HT1080 (cell line): ENCODE measurements around the gene E2F2. TPM values are rescaled to one million over a fixed set of nuclear protein-coding genes. Genes with fewer than 3 reads are reported as not detected.

Experiments
- DNase-seq: peaks from one replicate; pipeline ENCODE4 v3.0.0-alpha.2; 2015; ENCODE audit warnings: low read depth
- total RNA-seq: library from RNA; depleted of rRNA; stranded (reverse); fragments of >200 nt; shearing (Covaris generic); gene quantifications from 2 replicates; pipeline ENCODE4 v1.2.3, GENCODE V29; 2014; rRNA removed

The E2F2 gene
- total RNA-seq, 1 experiment from 2014 or later = 5.6 TPM

DNA sequence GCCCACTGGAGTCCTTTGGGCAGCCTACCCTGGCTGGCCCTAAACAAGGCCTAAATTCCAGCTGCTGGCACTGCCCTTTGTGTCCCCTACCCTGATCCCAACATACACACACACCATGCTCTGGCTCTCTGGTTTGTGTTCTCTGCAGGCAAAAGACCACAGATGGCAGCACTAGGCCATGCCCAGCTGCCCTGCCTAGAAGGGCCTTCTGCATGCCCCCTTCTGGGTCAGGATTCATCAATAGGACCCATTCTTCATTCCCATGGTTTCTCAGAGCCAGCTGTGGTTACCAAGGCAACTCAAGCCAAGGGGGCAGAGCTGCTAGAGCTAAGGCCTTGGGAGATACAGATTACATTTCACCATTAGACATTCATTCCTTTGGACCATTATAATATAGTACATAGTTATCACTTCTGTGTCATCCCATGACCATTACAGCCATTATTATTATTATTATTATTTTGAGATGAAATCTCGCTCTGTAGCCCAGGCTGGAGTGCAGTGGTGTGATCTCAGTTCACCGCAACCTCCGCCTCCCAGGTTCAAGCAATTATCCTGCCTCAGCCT, 64.5 kb downstream of the E2F2 start:
- DNase-seq = no peak

- DNase-seq = no peak
These were observed 67.7 kb downstream of the E2F2 start for GRCh38 chr1:23463286-23463685.

GRCh38 chr1:23462766-23463165, 68.3 kb downstream of the E2F2 start:
- DNase-seq = no peak

- no peak for DNase-seq
These were observed 70.0 kb downstream of the E2F2 start for GRCh38 chr1:23461050-23461449.

GRCh38 chr1:23460519-23460918, 70.5 kb downstream of the E2F2 start:
- DNase-seq = no peak

- no peak for DNase-seq
These were observed 71.7 kb downstream of the E2F2 start for GRCh38 chr1:23459338-23459757.

Other genes starting within 250 kb of the E2F2 start
- gene HNRNPR, start 186.9 kb downstream of the E2F2 start, total RNA-seq = 136 and 166 TPM in 2 replicates
- 4.4 and 6.1 TPM in 2 replicates for gene ZNF436, start 161.4 kb downstream of the E2F2 start, total RNA-seq
- gene TCEA3, start 106.5 kb downstream of the E2F2 start, total RNA-seq = 1.2 and 1.4 TPM in 2 replicates
- gene ASAP3, start 47.1 kb downstream of the E2F2 start, total RNA-seq = 1.7 and 2.2 TPM in 2 replicates
- gene ID3, start 28.3 kb upstream of the E2F2 start, total RNA-seq = 334 and 359 TPM in 2 replicates
- 2,017 and 2,289 TPM in 2 replicates for gene RPL11, start 160.6 kb upstream of the E2F2 start, total RNA-seq
- 86.5 and 105 TPM in 2 replicates for gene ELOA, start 212.2 kb upstream of the E2F2 start, total RNA-seq
- gene PITHD1, start 247.2 kb upstream of the E2F2 start, total RNA-seq = 124 and 129 TPM in 2 replicates